K562 (cell line): ENCODE data around the gene CSNK2A1. TPM values are rescaled to one million over a fixed set of nuclear protein-coding genes. Genes with fewer than 3 reads are reported as not detected.
A peak's percentile ranks its signal among the peaks of the same experiment; 100 is the strongest.

Source experiments
- CREM ChIP-seq: IDR thresholded peaks from 2 replicates; pipeline ENCODE4 v1.6.1; 2014; ENCODE audit warnings: antibody characterized with exemption, low read depth
- CTBP1 ChIP-seq: fragments of 450-650 bp; IDR thresholded peaks from 2 replicates; pipeline ENCODE4 v1.6.1; 2016; ENCODE audit warnings: borderline replicate concordance
- DPF2 ChIP-seq: fragments of 450-650 bp; IDR thresholded peaks from 2 replicates; pipeline ENCODE4 v1.6.1; 2016
- EGR1 ChIP-seq: fragments of 450-650 bp; conservative IDR thresholded peaks from 2 replicates; pipeline ENCODE4 v1.6.1; 2017; ENCODE audit warnings: mild to moderate bottlenecking
- NBN ChIP-seq: fragments of 450-650 bp; IDR thresholded peaks from 2 replicates; pipeline ENCODE4 v1.6.1; 2016; ENCODE audit warnings: low read depth, mild to moderate bottlenecking
- U2AF1 ChIP-seq: fragments of 200-400 bp; formaldehyde crosslinking; optimal IDR thresholded peaks from 2 replicates; pipeline ENCODE3; 2017; ENCODE audit warnings: mild to moderate bottlenecking, low read depth, low read length, moderate library complexity
- polyA plus RNA-seq, 8 experiments: library from polyadenylated mRNA; depleted of rRNA in 4 of 8; stranded (reverse) in 5 of 8; unstranded in 3 of 8; fragments of >200 nt; fragmentation: Nextera tagmentation in 2 of 8; fragmentation: Illumina TruSeq in 1 of 8; extraction: Ambion mirVana in 2 of 8; extraction: Trizol in 1 of 8; gene quantifications; 2 replicates each; pipeline versions ENCODE4 v1.2.1 to v1.2.3, GENCODE V29; 2011 to 2014; ENCODE audit warnings: inconsistent platforms in 1 of 8, missing spikeins in 1 of 8
- total RNA-seq, 7 experiments: library from RNA; depleted of rRNA in 6 of 7; stranded (reverse); fragments of >200 nt in 6 of 7; fragmentation: Illumina TruSeq in 2 of 7; extraction: Trizol in 2 of 7; gene quantifications; 2 replicates each; pipeline versions ENCODE4 v1.2.1 to v1.2.3, GENCODE V29; 2011 to 2021; ENCODE audit warnings: low replicate concordance in 1 of 7
- TF ChIP-seq, protein P1 (sequence below): fragments of 250-450 bp; sonication (Bioruptor Pico); IDR thresholded peaks from 2 replicates; pipeline ENCODE4 v1.5.0; 2021; ENCODE audit warnings: mild to moderate bottlenecking, moderate library complexity
- TF ChIP-seq, protein P2 (sequence below), 2 experiments: fragments of 450-650 bp; IDR thresholded peaks; 2 replicates each; pipeline ENCODE4 v1.6.1; 2016; ENCODE audit warnings: mild to moderate bottlenecking in 2 of 2, borderline replicate concordance in 1 of 2, low read depth in 1 of 2, moderate library complexity in 1 of 2

Gene CSNK2A1
- total and polyA plus RNA-seq, 9 of the 15 experiments (the other 6 are each of a cell fraction or from before 2014, with no cell fraction given): 71.0 to 251 (median 103) TPM

DNA sequence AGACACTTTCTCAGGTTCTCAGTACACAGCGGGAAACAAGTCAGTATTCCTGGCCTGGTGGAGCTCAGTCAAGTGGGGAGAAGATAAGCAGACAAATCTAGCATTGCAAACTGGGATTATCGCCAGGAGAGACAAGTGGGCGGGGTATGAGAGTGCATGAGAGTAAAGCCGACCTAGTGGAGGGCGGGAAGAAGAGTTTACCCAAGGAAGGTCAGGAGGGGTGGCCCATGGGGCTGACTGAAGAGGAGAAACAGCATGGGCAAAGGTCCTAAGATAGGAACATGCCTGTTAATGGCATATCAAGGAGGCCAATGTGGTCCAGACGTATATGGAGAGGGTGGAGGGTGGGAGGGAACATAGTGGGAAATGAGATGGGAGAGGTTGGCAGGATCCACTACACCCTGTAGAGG lies 12.4 kb upstream of the CSNK2A1 start (continued):
- TF ChIP-seq, protein P1, sequence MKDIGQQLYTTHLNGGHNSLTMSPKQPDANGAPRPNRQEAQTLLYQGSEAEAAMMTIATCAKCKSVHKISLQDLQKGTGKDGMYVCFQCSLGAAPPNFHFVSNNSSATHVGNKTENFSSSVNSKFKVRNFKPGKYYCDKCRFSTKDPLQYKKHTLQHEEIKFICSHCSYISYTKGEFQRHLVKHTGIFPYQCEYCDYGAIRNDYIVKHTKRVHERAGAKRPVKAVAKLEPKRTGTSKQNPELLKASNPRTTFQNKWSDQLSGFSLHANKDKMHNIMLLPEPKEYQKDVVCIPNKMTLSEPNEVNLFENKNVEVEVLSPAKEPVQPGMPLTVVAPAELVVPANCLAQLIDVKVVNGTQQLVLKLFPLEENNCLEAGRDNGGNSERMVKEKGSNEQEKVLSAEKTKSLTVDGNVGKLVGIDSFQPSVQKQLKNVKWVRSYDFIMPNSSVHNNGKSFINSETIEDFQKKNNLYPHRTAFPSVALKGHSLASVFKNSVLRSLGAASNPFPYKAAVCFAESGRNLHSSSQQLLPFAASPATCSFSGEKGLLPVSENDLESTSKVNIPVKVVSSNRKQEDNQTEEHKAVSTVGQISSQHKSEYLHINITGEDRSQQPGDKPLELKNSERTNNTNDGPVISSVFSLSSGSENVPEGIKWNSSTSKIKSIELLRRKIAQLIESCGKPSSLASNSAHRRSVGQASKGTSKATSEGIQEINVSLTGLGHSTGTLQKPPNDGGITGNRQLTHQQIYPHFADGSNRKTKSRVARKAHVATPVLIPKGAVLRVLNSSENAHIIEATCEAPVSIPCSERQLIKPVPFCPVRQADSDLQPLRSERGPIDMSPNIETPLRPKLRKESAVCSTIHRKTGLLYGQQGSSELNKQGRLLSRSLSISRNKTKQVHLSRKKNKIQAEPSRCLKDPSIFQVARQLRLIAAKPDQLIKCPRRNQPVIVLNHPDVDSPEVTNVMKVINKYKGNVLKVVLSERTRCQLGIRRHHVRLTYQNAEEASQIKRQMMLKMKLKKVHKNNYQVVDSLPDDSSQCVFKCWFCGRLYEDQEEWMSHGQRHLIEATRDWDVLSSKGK: no peak
- TF ChIP-seq CTBP1 (peak; percentile 21; the same call in 1 of the 2 replicates), NBN (no peak), DPF2 (peak; percentile 36; the same call in 1 of the 2 replicates), CREM (peak; percentile 16; the same call in 1 of the 2 replicates), EGR1 (peak; percentile 70), U2AF1 (no peak)
- TF ChIP-seq, protein P2, sequence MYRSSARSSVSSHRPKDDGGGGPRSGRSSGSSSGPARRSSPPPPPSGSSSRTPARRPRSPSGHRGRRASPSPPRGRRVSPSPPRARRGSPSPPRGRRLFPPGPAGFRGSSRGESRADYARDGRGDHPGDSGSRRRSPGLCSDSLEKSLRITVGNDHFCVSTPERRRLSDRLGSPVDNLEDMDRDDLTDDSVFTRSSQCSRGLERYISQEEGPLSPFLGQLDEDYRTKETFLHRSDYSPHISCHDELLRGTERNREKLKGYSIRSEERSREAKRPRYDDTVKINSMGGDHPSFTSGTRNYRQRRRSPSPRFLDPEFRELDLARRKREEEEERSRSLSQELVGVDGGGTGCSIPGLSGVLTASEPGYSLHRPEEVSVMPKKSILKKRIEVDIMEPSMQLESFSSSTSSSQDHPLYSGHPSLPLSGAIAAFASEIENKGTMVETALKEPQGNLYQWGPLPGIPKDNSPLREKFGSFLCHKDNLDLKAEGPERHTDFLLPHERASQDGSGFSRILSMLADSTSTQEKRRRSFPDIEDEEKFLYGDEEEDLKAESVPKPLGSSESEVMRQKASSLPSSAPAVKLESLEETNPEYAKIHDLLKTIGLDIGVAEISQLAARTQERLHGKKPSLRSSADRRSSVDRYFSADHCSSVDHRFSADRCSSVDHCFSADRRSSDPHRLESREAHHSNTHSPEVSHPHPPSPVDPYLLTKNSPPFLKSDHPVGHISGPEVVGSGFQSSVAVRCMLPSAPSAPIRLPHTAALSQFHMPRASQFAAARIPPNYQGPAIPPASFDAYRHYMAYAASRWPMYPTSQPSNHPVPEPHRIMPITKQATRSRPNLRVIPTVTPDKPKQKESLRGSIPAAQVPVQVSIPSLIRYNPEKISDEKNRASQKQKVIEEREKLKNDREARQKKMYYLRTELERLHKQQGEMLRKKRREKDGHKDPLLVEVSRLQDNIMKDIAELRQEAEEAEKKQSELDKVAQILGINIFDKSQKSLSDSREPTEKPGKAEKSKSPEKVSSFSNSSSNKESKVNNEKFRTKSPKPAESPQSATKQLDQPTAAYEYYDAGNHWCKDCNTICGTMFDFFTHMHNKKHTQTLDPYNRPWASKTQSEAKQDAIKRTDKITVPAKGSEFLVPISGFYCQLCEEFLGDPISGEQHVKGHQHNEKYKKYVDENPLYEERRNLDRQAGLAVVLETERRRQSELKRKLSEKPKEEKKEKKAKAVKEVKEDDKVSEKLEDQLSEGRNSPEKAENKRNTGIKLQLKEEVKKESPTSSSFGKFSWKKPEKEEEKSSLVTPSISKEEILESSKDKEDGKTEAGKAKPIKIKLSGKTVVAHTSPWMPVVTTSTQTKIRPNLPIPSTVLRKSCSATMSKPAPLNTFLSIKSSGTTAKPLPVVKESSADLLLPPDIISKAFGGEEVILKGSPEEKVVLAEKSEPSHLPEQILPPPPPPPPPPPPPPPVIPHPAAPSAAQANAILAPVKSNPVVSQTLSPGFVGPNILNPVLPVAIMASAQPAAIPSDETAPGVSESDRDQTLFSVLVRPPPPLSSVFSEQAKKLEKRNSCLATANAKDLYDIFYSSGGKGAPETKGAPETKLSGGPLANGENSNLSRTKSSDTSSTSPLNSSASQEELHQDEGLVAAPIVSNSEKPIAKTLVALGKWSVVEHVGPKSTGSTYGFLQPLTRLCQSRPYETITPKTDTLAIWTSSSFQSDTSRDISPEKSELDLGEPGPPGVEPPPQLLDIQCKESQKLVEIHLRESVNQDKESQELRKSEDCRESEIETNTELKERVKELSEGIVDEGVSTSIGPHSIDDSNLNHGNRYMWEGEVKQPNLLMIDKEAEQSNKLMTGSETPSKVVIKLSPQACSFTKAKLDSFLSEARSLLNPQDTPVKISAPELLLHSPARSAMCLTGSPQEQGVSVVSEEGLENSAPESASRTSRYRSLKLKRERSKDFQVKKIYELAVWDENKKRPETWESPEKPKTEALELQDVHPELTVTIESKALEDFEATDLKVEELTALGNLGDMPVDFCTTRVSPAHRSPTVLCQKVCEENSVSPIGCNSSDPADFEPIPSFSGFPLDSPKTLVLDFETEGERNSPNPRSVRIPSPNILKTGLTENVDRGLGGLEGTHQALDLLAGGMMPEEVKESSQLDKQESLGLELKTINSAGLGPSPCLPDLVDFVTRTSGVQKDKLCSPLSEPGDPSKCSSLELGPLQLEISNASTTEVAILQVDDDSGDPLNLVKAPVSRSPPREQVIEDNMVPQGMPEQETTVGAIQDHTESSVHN (IDR thresholded peaks at IDR 0.05; ENCODE audit: borderline replicate concordance in 1 of 2, low read depth in 1 of 2): no peak
- TF ChIP-seq, all 486 proteins: peak for 17
